ENCODE data around the gene CX3CR1. TPM values are rescaled to one million over a fixed set of nuclear protein-coding genes. Genes with fewer than 3 reads are reported as not detected.

The CX3CR1 gene
- total RNA-seq, 4 donors from 2014 or later: 0.25 to 0.49 (median 0.35) TPM

DNA sequence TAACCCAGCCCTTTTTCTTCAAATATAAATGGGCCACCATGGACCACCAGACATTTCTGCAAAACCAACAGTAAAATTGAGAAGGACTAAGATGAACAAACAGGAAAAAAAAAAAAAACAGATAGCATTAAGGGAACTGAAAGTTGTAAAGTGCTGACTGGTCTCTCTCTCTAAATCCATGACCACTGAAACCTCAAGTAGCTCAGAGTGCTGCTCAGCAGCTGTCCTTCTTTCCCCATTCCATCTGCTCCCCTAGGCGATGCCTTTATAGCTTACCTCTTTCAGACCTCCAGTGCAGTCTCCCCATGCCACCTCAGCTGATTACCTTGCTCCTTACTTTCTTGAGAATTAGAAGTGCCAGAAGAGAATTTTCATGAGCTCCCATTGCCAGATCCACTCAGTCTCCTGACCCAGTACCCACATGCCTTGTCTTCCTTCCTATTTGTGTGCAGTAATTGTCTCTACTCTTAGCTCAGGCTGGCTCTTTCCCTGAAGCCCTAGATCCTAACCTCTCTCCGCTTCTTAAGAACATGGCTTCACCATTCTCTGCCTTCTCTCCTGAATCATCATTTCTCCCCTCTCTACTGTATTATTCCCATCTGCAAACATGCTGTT lies 63.6 kb downstream of the CX3CR1 start:
- intact Hi-C loops (cut with DNase I; ENCODE audit: low total_unique reads): no loop called here
- DNase-seq (no peak), ATAC-seq (no peak)
- no peaks in the 10 kb centered on the region for H3K36me3 ChIP-seq
- H3K4me3 ChIP-seq: no peak overlapping the region
- H3K27ac ChIP-seq: no peak overlapping the region
- no peaks in the 10 kb centered on the region for H3K4me1 ChIP-seq
- TF ChIP-seq POLR2A (IDR thresholded peaks at IDR 0.05): no peak
- TF ChIP-seq, protein P1, sequence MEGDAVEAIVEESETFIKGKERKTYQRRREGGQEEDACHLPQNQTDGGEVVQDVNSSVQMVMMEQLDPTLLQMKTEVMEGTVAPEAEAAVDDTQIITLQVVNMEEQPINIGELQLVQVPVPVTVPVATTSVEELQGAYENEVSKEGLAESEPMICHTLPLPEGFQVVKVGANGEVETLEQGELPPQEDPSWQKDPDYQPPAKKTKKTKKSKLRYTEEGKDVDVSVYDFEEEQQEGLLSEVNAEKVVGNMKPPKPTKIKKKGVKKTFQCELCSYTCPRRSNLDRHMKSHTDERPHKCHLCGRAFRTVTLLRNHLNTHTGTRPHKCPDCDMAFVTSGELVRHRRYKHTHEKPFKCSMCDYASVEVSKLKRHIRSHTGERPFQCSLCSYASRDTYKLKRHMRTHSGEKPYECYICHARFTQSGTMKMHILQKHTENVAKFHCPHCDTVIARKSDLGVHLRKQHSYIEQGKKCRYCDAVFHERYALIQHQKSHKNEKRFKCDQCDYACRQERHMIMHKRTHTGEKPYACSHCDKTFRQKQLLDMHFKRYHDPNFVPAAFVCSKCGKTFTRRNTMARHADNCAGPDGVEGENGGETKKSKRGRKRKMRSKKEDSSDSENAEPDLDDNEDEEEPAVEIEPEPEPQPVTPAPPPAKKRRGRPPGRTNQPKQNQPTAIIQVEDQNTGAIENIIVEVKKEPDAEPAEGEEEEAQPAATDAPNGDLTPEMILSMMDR (IDR thresholded peaks at IDR 0.05 in 4 of 5, conservative IDR thresholded peaks at IDR 0.05 in 1 of 5): no peak
- H3K27me3 ChIP-seq: no peaks in the 10 kb centered on the region
- in situ Hi-C loops (cut with MboI; ENCODE audit: low sequenced_read_pairs in 4 of 4): loop anchor here in 1 of 4 donors (10.0 kb wide), 1 partner anchor 49 kb away; no protein-coding TSS in a partner anchor
- H3K9me3 ChIP-seq: no peaks in the 10 kb centered on the region

GRCh38 chr3:39213613-39214012 lies 66.2 kb downstream of the CX3CR1 start:
- no peaks in the 10 kb centered on the region for H3K9me3 ChIP-seq
- DNase-seq (no peak), ATAC-seq (no peak)
- no peak for TF ChIP-seq POLR2A (IDR thresholded peaks at IDR 0.05)
- TF ChIP-seq, protein P1 (IDR thresholded peaks at IDR 0.05 in 4 of 5, conservative IDR thresholded peaks at IDR 0.05 in 1 of 5): no peak
- no peak overlapping the region for H3K27ac ChIP-seq
- intact Hi-C loops (cut with DNase I; ENCODE audit: low total_unique reads): no loop called here
- H3K4me3 ChIP-seq: no peak overlapping the region
- in situ Hi-C loops (cut with MboI; ENCODE audit: low sequenced_read_pairs in 4 of 4): loop anchor here in 1 of 4 donors (10.0 kb wide), 1 partner anchor 51 kb away; no protein-coding TSS in a partner anchor
- H3K27me3 ChIP-seq: no peaks in the 10 kb centered on the region
- H3K36me3 ChIP-seq: no peaks in the 10 kb centered on the region
- peaks cover 0 to 3% of the 10 kb centered on the region in 2 donors for H3K4me1 ChIP-seq

Other genes with a start within 250 kb of the CX3CR1 start
- gene SCN11A, start 228.1 kb downstream of the CX3CR1 start, total RNA-seq: under 1 TPM in 1 of 4 donors, not detected in 3; 0.04 TPM
- gene WDR48, start 228.0 kb downstream of the CX3CR1 start, total RNA-seq: 10 to 100 TPM; 14.8 to 26.5 (median 19.8) TPM
- gene GORASP1, start 172.4 kb downstream of the CX3CR1 start, total RNA-seq: 10 to 100 TPM; 34.3 to 81.9 (median 38.5) TPM
- 1 to 10 TPM in 2 of 4 donors, under 1 TPM in 2; 0.33 to 4.3 (median 1.1) TPM for gene TTC21A, start 172.4 kb downstream of the CX3CR1 start, total RNA-seq
- 10 to 100 TPM; 27.5 to 66.8 (median 42.3) TPM for gene CSRNP1, start 126.4 kb downstream of the CX3CR1 start, total RNA-seq
- gene XIRP1, start 87.4 kb downstream of the CX3CR1 start, total RNA-seq: 100 to 1,000 TPM in 2 of 4 donors, 10 to 100 TPM in 2; 52.4 to 329 (median 128) TPM
- not detected for gene CCR8, start 49.7 kb upstream of the CX3CR1 start, total RNA-seq
- gene SLC25A38, start 103.3 kb upstream of the CX3CR1 start, total RNA-seq: 10 to 100 TPM; 43.8 to 51.2 (median 48.2) TPM
- gene RPSA, start 126.7 kb upstream of the CX3CR1 start, total RNA-seq: 100 to 1,000 TPM; 644 to 857 (median 730) TPM
- gene MOBP, start 187.6 kb upstream of the CX3CR1 start, total RNA-seq: not detected